ENCODE results near the gene SOSTDC1.

SOSTDC1 gene

DNA sequence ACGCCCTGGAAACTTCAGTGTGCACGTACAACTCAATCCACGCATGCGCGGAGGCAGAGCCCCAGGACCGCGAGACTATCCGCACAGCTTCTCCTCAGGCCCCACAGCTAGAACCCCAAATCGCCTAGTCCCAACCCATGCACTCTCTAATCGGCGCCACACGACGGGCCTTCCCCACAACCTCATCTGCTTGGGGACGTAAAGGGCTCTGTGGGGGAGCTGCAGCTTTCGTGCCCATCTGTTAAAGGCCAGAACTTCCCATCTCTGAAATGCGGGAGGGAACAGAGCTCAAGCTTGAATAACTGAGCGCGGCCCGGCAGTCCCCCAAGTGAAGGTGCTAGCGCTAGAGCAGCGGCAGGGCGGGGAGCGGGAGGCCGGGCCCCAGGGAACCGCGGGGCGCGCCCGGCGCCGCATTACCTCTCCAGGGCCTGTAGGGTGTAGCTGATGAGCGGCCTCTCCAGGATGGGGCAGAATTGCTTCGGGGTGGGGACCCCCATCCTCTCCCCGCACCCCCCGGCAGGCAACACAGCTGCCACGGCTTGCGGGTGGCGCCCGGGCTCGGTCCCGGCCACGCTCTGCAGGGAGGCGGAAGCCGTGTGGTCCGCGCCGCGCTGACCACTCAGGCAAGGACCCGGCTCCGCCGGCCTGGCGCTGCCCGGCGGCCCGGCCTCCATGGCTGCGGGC is 44.7 kb downstream of the SOSTDC1 start:
- peak; percentile 38 to 85 for DNase-seq (ENCODE audit: low read depth in 1 of 2, low spot score in 1 of 2)

DNA sequence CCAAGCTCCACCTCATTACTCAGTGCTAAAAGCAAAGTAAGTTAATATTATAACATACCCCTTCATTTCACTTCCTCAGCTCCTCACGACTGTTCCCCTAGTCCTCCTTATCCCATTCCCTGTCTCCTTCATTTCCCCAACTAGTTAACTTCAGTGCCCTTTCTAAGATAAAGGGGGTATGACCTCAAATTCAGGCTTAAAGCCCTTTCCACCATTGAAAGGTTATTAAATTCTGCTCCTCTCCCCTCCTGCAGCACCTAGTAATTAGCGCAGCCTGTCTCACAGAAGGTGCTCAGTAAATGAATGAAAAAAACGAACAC is 45.2 kb downstream of the SOSTDC1 start:
- no peak for DNase-seq (ENCODE audit: low read depth in 1 of 2, low spot score in 1 of 2)

DNA sequence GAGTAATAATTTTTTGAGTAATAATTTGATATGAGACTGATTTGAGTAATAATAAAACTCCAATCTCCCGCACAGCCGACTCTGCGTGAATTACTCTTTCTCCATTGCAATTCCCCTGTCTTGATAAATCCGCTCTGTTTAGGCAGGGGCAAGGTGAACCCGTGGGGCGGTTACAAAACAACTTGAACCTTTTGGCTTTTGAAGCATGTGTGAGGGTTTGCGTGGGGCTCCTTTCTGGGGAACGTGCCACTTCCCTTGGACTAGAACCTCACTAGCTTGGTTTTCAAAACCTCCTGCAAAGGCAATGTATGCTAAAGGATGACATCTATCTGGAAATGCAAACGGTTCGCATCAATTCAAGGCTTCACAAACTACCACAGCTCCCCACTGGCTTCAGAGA is 45.7 kb downstream of the SOSTDC1 start:
- no peak for DNase-seq (ENCODE audit: low read depth in 1 of 2, low spot score in 1 of 2)

DNA sequence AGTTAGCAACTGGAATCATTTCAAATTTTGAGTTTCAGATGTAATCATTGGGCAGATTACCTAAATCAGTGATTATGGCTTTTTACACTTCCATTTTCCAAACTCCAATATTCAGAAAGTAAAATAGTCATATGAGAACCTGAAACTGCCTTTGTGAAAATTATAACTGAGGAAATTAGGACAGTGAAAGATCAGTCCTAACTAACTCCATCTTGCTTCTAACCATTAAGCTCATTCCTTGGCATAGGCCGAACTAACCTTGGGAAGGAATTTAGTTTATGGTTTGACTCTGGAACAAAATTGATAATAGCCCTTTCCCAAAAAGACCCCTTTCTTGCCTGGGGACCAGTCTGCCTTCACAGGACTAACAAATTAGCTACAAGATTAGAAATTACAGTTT is 46.4 kb downstream of the SOSTDC1 start:
- no peak for DNase-seq (ENCODE audit: low read depth in 1 of 2, low spot score in 1 of 2)

DNA sequence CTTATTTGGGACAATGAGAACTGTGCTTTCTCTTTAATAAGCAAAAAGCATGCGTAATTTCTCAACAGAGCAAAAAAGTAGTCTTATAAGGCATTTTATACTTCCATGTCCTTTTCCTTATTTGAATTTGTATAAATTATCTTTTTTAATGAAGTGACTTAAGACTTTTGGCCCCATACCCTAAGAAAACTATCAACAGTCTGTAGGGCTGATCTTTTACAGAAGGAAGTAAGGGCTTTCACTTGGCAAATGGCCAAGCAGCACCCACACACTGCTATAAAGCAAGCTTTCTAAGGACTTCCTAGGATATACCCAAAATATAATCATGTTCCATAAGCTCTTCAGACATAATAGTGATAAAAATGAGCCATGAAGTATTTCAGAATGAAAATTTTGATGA is 47.6 kb downstream of the SOSTDC1 start:
- DNase-seq (ENCODE audit: low read depth in 1 of 2, low spot score in 1 of 2) = no peak

DNA sequence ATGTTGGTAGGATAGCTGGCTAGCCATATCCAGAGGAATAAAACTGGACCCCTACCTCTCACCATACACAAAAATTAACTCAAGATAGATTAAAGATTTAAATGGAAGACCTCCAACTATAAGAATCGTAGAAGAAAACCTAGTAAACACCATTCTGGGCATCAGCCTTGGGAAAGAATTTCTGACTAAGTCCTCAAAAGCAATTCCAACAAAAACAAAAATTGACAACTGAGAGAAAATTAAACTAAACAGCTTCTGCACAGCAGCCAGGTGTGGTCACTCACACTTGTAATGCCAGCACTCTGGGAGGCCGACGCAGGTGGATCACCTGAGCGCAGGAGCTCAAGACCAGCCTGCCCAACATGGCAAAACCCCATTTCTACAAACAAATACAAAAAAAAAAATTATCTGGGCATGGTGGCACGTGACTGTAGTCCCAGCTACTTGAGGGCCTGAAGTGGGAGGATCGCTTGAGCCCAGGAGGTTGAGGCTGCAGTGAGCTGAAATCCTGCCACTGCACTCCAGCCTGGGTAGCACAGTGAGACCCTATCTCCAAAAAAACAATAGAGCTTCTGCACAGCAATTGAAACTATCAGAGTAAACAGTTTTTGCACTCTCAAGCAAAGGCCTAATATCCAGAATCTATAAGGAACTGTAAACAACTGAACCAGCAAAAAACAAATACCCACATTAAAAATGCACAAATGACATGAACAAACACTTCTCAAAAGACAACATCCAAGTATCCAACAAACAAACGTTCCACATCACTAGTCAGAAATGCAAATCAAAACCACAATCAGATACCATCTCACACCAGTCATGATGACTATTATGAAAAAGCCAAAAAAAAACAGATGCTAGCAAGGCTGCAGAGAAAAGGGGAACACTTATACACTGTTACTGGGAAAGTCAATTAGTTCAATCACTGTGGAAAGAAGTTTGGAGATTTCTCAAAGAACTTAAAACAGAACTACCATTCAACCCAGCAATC is 49.0 kb downstream of the SOSTDC1 start:
- no peak for DNase-seq (ENCODE audit: low read depth in 1 of 2, low spot score in 1 of 2)

DNA sequence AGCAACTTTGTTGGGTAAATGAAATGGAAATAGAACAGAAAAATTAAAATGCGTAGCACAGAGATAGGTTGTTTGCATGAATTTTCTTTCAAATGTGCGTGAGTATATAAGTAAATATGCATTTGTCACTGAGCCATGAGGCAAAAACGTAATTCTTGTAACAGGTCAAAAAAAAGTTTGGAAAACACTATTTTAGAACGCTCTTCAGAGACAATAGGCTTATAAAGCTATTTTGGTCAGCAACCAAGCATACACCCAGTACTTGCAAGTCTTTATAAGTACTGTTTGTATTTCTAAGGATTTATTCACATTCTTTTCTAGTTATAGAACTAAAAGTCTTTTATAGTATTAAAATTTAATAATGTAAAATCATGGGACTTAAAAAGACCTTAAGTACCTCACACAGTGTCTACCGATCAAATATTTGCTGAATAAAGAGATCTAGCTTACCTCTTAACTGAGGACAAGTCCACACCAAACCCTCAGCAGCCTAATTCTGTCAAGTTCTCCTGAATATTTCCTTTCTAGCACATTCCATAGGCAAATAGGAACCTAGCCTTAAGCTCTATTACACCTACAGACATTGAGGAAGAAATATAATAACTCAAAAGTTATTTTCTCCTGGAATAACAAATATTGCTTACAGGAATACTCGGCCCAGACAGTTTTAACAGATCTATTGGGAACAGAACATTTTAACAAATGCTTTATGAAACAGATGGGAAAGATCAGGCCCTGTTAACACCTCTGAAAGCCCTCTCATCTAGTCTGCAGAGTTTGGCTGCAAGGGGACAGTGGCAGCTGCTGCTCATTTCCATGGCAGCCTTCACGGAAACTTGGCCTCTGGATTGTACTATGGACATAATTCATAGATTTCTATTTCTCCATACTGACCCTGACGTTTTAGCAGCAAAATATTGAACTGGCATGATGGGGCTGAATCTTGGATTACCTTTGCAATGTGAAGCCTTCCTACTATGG is 53.0 kb downstream of the SOSTDC1 start:
- DNase-seq (ENCODE audit: low read depth in 1 of 2, low spot score in 1 of 2) = no peak
